C1 segment of cervical spinal cord (tissue), 14 donors: ENCODE results near the gene LRWD1.
"Not testable (repeated sequence)": the region's sequence is repeated elsewhere in the genome, so short reads cannot be mapped to it uniquely, and the experiment has no call there.

Source experiments
- DNase-seq, 14 donors: peaks; one replicate each; lab custom pipeline; 2025; lab: John Stamatoyannopoulos, UW

Gene LRWD1

DNA sequence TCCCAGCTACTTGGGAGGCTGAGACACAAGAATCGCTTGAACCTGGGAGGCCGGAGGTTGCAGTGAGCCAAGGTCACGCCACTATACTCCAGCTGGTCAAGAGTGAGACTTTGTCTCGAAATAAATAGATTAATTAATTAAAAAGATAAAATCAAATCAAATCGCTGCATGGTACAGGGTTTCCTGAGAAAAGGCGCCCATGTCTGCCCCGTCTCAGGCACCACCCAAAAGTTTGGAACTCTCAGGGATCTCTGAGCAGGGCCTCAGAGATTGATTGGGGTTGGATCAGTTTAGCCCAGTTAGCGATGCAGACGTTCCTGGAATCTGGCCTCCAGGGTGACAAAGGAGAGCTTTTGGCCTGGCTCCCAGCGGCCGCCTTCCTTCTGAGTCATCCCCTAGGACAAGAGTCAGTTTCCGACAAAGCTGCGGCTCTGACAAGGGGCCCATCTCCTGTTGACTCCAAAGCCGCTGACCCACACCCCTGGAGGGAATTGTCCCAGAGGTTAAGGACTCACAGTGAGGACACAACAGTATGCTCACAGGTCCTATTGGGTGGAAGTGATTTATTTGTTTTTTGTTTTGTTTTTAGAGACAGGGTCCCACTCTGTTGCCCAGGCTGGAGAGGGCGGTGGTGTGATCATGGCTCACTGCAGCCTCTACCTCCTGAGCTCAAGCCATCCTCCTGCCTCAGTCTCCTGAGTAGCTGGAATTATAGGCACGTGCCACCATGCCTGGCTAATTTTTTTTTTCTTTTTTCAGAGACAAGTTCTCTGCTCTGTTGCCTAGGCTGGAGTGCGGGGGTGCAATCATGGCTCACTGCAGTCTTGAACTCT lies 24.6 kb upstream of the LRWD1 start:
- peak in 8 of 14 donors; percentile 9 to 80 (median 19) for DNase-seq

DNA sequence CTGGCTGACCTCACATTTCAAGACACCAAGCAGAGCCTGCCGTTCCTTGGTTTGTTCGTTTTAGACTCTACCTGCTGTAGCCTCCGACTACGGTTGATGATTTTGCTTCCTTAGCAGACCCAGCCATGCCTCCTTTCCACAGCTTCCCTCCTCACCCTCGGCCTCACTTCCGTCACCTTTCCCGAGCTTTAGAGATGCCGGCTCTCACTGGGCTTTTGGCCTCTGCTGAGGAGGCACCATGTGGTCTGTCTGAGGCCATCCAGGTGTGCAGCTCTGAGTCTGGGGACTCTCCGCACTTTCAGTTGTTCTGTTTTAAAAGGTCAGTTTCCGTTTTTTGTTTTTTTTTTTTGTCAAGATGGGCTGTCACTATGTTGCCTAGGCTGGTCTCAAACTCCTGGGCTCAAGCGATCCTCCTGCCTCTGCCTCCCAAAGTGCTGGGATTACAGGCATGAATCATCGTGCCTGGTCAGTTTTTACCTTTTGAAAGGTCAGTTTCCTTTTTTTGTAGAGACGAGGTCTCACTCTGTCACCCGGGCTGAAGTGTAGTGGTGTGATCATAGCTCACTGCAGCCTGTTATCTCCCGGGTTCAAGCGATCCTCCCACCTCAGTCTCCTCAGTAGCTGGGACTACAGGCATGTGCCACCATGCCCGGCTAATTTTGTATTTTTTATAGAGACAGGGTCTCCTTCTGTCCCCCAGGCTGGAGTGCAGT lies 19.7 kb upstream of the LRWD1 start:
- no peak for DNase-seq

DNA sequence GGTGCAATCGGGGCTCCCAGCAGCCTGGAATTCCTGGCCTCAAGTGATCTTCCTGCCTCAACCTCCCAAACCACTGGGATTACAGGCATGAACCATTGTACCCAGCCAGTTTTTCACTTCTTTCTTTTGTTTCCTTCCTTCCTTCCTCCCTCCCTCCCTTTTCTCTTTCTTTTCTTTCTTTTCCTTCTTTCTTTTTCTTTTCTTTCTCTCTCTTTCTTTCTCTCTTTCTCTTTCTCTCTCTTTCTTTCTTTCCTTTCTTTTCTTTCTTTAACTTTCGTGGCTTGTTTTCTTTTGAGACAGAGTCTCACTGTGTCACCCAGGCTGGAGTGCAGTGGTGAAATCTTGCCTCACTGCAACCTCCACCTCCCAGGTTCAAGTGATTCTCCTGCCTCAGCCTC lies 19.1 kb upstream of the LRWD1 start:
- no peak for DNase-seq

DNA sequence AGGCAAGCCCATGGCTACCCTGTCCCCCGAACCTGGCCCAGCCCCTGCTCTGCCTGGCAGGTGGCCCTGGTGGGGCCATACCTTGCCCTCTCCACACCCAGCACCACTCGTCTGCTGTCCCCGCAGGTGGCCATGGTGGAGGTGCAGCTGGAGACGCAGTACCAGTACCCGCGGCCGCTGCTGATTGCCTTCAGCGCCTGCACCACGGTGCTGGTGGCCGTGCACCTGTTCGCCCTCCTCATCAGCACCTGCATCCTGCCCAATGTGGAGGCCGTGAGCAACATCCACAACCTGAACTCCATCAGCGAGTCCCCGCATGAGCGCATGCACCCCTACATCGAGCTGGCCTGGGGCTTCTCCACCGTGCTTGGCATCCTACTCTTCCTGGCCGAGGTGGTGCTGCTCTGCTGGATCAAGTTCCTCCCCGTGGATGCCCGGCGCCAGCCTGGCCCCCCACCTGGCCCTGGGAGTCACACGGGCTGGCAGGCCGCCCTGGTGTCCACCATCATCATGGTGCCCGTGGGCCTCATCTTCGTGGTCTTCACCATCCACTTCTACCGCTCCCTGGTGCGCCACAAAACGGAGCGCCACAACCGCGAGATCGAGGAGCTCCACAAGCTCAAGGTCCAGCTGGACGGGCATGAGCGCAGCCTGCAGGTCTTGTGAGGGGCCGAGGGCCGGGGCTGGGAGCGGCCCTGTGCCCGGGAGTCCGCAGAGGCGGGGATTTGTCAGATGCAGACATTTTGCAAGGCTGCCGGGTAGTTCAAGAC lies 18.2 kb upstream of the LRWD1 start:
- DNase-seq, result no peak

DNA sequence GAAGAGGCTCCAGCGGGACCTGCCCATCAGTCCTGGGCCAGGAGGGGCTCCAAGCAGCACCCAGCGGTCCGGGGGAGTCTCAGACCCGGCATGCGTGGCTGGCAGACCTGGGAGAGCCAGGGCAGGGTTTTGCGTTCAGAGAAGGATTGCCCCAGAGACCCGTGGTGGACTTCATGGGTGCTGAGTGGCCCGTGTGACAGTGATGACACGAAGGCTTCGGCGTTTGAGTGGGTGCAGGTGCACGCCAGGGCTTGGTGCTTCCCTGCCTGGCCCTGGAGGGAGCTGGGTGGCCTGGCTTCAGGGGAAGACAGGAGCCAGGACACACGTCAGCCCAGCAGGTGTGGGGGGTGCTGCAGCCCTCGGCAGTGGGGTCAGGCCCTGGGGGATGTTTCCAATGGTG lies 17.5 kb upstream of the LRWD1 start:
- no peak for DNase-seq

DNA sequence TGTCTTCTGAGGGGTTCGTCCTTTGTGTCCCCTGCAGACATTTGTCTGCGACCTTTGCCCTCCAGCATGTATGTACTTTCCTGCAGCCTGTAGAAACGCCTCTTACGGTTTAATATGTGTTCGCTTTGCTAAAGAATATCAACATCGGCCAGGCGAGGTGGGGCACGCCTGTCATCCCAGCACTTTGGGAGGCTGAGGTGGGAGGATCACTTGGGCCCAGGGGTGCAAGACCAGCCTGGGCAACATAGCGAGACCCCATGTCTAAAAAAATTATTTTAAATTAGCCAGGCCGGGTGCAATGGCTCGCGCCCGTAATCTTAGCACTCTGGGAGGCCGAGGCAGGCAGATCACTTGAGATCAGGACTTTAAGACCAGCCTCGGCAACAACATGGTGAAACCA lies 15.6 kb upstream of the LRWD1 start:
- DNase-seq, result no peak

DNA sequence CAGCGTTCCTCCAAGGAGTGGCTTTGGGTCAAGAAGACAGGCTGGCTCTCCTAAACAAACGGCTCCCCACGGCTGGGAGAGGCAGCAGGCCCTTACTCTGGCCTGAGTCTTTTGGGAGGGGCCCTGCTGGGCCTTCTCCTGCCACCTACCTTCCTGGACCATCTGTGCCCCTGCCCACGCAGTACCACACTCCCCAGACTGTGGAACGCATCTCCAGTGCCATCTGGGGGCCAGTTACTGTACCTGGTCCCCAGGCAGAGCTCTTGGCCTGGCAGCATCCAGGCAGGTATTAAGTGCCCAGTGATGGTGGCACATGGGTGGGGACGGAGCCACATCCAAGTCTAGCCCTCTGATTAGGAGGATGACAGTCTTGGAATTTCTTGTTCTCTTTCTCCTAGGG lies 14.5 kb upstream of the LRWD1 start:
- DNase-seq, result peak in 2 of 14 donors; percentile 27 to 93

DNA sequence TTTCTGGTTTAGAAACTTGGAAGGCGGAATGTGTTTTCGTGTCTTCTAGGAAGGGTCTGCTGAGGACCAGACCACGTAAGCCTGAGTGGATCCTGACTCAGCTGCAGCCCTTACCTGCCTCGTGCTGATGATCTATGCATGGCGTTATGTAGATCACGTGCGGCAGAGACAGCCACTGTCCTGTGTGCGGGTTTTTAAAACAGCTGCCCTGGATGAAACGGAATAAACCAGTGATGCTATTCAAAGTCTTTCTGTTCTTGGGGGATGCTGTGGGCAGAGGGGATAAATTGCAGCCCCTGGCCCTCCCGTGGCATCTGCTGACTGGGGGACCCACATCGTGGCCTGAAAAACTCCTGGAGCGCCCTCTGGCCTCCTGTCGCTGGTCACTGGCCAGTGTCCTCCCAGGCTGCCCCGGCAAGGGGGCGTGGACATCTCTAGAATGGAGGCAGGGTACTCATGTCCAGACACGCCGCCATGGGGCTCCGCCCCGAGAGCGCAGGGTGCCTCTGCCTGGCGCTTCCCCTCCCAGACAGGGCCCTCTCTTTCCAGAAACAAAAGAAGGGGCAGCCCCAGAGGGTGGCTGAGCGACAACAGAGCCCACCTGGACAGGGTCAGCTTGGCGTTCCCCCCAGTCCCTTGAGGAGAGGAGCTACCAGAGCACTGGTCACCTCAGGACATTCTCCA lies 13.3 kb upstream of the LRWD1 start:
- DNase-seq, result no peak

DNA sequence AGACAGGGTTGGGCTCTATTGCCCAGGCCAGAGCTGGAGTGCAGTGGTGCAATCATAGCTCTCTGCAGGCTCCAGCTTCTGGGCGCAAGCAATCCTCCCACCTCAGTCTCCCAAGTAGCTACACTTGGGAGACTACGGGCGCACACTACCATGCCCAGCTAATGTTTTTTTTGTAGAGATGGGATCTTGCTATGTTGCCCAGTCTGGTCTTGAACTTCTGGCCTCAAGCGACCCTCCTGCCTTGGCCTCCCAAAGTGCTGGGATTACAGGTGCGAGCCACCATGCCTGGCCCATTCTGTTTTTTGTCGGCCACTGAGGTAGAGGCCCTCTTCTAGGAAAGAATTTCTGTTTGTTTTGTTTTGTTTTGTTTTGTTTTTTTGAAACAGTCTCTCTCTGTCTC lies 12.3 kb upstream of the LRWD1 start:
- no peak for DNase-seq

DNA sequence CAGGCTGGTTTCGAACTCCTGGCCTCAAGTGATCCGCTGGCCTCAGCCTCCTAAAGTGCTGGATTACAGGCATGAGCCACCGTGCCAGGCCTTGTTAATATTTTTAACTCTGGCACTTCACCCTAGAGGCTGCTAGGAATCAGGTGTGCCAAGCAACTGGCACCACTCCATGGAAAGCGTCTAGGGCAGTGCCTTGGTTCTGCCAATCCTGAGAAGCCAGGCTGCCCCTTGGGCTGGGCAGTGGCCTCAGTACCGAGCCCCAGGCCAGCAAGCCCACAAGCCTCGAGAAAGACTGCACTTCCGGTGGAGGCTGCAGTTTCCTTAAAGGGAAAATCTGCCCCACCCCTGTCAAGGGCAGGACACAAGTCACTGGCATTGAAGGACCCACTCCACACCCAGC lies 11.5 kb upstream of the LRWD1 start:
- peak in 2 of 14 donors; percentile 14 to 84 for DNase-seq

DNA sequence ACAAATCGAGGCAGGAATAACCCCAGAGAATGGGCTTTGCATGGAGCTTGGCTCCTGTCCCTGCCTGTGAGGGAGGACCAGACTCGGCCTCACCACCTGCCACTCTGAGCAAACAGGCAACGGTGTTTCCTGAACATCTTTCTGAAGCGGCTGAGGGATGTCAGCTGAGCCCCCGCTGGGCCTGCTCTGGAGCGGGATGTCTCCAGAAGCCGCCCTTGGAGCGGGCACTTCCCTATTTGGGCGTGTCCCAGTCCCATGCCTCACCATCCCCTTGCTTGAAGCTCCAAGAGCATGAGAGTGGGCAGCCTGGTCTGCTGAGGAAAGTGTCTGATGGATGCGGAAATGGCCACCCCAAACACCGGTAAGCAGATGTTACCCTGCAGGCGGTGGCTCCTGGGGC lies 10.3 kb upstream of the LRWD1 start:
- peak in 1 of 14 donors; percentile 69 for DNase-seq

DNA sequence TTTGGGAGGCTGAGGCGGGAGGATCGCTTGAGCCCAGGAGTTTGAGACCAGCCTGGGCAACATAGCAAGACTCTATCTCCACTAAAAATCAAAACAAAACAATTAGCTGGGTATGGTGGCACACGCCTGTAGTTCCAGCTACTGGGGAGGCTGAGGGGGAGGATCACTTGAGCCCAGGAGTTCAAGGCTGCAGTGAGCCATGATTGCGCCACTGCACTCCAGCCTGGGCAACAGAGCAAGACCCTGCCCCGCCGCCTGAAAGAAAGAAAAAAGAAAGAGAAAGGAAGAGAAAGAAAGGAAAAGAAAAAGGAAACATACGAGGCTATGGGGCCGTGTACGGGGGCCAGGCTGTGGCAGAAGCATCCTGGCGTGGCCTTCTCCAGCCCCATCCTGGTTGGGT lies 9.9 kb upstream of the LRWD1 start:
- not testable (repeated sequence) for DNase-seq

DNA sequence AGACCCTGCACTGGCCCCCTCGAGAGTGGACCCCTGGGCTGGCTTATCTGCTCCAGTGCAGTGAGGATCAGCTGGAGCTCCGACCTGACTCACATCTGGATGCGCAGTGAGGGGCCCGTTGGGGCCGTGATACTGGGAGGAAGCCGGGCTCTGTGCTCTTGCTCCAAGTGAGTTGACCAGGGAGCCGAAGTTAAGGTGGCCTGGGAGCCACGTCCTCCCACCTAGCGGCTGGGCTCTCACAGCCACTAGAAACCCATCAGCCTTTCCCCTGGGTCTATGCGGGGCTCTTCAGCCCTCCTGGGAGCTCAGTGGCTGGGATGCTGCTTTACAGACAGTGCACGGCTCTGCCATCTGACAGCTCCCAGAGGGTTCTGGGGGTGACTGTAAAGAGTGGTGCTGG lies 9.2 kb upstream of the LRWD1 start:
- DNase-seq, result no peak

DNA sequence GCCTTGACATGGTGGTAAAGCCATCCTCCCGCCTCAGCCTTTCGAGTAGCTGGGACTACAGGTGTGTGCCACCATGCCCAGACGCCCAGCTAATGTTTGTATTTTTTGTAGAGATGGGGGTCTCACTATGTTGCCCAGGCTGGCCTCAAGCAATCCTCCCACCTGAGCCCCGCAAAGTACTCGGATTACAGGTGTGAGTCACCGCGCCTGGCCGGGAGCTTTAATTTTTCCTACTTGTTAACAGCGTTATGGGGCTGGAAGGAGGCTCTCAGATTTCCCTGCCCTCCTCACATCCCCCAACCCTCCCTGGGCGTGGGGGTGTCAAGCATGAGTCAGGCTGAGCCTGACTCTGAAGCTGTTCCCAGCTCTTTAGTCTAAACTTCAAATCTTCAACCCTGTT lies 8.5 kb upstream of the LRWD1 start:
- no peak for DNase-seq

DNA sequence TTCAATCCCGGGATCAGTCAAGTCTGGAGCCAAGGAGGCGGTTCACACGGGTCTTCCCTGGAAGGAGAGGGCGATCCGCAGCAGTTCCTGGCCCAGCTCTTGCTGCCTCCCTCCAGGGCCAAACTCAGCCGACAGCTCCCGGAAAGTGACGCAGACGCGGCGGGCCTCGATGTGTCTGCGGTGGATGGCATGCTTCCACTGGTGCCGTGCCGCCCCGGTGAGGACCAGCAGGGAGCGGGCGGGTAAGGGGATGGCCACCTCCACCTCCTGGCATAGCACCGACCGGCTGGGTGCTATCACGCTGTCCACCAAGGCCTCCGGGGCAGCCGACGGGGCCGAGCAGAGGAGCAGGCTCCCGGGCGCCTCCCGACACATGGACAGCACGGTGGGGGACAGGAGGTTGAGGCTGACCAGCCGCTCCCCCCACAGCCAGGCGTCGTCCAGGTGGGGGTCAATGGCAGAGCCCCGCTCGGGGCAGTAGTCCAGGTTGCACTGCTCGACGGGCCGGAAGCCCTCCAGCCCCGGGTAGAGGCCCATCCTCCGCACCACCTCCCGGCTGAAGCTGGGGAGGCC lies 7.3 kb upstream of the LRWD1 start:
- DNase-seq, result no peak

DNA sequence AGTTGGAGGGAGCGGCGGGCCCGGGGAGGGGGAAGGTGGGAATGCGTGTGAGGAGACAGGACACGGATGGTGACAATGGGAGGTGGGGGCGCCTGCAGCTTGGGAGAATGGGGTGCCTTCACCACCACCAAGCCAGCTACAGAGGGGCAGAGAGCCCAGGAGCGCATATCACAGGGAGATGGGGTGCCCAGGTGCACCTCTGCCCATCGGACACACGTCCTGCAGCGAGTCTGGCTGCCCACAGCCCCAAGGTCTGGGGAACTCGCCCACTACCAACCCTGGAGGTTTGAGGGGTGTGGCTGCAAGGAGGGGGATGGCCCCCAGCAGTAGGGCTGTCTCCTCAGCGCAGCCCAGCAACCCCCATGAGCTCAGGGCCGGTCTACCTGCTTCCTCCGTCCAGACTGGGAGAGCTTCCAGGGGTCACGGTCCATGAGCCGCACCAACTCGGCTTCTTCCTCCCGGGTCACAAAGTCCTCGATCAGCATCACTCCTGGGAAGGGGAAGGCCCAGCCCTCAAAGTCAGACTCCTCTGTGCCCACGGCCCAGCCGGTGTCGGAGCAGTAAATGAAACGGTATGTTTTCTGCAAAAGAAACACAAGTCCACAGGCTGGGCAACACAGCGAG lies 5.5 kb upstream of the LRWD1 start:
- no peak for DNase-seq

DNA sequence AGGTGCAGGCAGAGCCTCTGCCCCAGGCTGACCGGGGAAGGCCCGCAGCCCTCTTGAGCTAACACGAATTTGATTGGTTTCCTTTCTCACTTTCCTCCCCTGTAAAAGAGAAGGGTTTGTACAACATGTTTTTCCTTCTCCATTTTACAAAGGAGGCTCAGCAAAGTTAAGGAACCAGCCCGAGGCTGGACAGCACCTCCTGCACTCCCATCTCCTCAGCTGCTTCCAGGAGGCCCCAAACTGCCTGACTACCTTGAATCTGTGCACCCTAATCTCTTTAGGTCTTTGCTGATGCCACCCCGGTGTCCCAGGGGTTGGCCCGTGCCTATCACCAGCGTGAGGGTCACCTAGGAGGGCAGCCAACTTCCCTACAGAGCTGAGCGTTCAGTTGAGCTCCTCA lies 4.3 kb upstream of the LRWD1 start:
- no peak for DNase-seq

DNA sequence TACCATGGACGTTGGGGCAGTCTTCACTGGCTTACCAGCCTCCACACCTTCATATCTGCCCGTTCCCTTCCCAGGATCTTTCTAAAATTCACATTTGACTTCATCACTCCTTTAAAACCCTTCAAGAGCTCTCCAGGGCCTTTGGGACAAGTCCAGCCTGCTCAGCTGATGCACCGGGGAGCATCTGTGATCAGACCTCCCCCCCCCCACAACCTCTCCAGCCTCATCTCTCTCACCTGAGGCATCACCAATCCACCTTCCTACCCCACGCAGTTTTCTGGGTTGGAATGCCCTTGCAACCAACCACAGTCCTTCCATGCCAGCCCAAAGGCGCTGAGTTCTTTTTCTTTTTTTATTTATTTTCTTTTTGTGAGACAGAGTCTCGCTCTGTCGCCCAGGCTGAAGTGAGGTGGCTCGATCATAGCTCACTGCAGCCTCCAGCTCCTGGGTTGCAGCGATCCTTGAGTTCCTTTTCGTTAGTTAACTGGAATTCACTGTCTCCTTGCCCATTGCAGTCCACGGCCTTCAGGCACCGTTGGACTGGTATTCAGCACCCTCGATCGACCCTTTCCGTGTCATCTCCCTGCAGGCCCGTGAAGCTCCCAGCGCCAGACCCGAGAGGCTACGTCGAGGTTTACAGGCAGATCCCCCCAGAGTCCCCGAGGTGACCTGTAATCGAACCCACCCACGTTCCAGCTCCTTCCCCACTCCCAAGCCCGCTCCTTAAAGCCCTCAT lies 775 bp upstream of the LRWD1 start:
- peak in 1 of 14 donors; percentile 34 for DNase-seq

DNA sequence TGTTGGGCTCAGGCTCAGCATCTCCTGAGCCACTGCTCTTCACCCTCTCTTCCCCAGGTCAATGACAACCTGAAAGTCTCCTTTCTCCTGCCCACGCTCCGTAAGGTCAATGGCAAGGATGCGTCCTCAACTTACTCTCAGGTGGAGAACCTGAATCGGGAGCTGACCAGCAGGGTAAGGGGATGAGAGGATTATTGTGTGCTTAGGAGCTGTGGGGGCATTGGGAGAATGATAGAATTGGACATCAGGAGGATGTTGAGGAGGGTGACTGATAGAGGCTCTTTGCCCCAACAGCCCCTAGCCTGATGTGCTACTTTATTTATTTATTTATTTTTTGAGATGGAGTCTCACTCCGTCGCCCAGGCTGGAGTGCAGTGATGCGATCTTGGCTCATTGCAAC lies 1.3 kb downstream of the LRWD1 start:
- DNase-seq, result no peak
